ENCODE data around the gene GFY.
"Not testable (repeated sequence)": the region's sequence is repeated elsewhere in the genome, so short reads cannot be mapped to it uniquely, and the experiment has no call there.

GFY gene

GRCh38 chr19:49461130-49461529 lies 35.9 kb downstream of the GFY start:
- H3K27ac ChIP-seq: peak overlapping the region in 2 of 21 experiments; percentile 23 to 47
- H3K4me3 ChIP-seq: not testable (repeated sequence)

GRCh38 chr19:49461656-49462055 lies 36.5 kb downstream of the GFY start:
- Histone ChIP-seq H3K27ac (peak overlapping the region in 1 of 21 experiments; percentile 47), H3K4me3 (no peak overlapping the region)

- H3K4me3 ChIP-seq: no peak overlapping the region
These were observed 37.3 kb downstream of the GFY start for GRCh38 chr19:49462492-49462891.

GRCh38 chr19:49463960-49464740 lies 39.0 kb downstream of the GFY start:
- no peak overlapping the region for H3K4me3 ChIP-seq
- no peak overlapping the region for H3K27ac ChIP-seq

More at GRCh38 chr19:49462492-49462891, 37.3 kb downstream of the GFY start:
- no peak overlapping the region for H3K27ac ChIP-seq

DNA sequence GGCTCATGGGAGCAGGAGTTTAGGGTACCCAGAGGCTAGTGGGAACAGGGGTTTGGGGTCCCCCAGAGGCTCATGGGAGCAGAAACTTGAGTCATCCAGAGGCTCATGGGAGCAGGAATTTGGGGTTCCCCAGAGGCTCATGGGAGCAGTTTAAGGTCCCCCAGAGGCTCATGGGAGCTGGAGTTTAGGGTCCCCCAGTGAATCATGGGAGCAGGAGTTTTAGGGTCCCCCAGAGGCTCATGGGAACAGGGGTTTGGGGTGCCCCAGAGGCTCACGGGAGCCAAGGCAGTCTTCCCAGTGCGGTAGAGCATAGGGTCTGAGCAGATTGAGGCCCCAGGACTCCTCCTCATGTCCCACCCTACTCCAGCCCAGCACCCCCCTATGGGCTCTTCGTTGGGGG lies 40.2 kb downstream of the GFY start:
- H3K27ac ChIP-seq: peak overlapping the region in 5 of 21 experiments; percentile 2 to 58 (median 25)
- no peak overlapping the region for H3K4me3 ChIP-seq

DNA sequence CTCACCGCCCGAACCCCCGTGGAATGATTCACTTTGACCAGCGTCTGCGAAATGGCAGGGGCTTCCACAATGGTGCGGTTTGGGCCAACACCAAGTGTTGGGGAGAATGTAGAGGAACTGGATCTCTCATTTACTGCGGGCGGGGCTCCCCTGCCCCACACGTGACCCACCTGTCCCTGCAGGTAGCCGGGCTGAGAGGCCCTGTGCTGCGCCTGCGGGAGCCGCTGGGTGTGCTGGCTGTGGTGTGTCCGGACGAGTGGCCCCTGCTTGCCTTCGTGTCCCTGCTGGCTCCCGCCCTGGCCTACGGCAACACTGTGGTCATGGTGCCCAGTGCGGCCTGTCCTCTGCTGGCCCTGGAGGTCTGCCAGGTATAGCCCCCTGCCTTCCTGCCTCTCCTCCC lies 43.0 kb downstream of the GFY start:
- Histone ChIP-seq H3K4me3 (peak overlapping the region in 2 of 7 experiments; percentile 1 to 26), H3K27ac (peak overlapping the region in 20 of 21 experiments; percentile 64 to 97 (median 87))

- Histone ChIP-seq H3K4me3 (peak overlapping the region in 2 of 7 experiments; percentile 1 to 26), H3K27ac (peak overlapping the region in 20 of 21 experiments; percentile 64 to 97 (median 87))
These were observed 43.7 kb downstream of the GFY start for GRCh38 chr19:49468746-49469447.

DNA sequence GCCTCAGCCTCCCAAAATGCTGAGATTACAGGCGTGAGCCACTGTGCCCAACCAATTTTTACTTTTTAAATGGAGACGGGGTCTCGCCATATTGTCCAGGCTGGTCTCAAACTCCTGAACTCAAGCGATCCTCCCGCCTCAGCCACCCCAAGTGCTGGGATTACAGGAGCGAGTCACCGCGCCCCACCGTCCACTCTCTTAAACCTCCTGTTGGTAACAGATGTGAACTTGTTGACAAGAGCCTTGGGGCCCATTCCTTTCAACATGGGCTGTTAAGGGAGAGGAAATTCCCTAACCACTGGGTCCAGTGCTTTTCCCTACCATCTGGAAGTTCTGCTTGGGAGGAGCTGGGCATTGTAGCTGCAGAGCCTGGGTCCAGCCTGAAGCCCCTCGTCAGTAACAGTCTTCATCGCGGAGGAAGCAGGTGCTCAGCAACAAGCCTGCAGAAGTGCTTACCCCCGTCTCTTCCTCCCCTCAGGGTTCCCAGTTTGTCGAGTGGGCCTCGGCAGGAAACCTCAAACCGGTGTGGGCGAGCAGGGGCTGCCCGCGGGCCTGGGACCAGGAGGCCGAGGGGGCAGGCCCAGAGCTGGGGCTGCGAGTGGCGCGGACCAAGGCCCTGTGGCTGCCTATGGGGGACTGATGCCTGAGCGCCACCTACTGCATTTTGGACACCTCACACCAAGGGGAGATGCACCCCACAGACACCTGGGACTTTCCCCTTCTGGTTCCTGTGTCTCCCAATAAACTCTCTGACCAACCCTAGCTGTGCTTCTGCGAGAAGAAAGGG lies 44.8 kb downstream of the GFY start:
- no peak overlapping the region for H3K4me3 ChIP-seq
- H3K27ac ChIP-seq: peak overlapping the region in 20 of 21 experiments; percentile 10 to 97 (median 86)

DNA sequence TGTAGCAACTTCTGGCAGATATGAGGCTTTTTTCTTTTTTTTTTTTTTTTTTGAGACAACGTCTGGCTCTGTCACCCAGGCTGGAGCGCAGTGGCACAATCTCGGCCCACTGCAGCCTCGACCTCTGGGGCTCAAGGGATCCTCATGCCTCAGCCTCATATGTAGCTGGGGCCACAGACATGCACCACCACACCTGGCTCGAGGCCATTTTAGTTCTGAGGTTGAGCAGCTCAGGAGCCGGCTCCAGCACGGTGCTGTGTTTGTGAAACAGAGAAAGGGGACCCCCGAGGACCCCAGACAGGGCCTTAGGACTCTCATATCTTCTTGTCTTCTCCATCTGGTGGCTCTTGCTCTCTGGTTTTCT lies 45.4 kb downstream of the GFY start:
- peak overlapping the region in 16 of 21 experiments; percentile 10 to 97 (median 86) for H3K27ac ChIP-seq

DNA sequence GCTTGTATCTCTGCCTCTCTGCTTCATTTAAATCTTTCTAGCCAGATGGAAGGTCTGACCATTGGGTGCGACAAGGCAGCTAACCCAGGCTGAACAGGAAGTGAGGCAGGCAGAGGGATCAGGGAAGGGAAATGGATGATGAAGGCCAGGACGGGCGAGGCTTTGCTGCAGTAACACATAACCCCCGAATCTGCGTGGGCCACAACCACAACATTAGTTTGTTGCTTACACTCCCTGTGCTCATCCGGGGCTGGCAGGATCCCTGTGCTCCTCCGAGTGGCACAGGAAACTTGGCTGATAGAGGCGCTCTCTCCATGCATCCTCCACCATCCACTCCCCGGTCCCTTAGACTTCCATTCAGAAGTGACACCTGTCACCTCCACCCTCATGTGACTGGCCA lies 47.7 kb downstream of the GFY start:
- H3K4me3 ChIP-seq: no peak overlapping the region
- peak overlapping the region in 12 of 21 experiments; percentile 38 to 94 (median 88) for H3K27ac ChIP-seq

More for the DNA sequence above, 45.4 kb downstream of the GFY start:
- no peak overlapping the region for H3K4me3 ChIP-seq

DNA sequence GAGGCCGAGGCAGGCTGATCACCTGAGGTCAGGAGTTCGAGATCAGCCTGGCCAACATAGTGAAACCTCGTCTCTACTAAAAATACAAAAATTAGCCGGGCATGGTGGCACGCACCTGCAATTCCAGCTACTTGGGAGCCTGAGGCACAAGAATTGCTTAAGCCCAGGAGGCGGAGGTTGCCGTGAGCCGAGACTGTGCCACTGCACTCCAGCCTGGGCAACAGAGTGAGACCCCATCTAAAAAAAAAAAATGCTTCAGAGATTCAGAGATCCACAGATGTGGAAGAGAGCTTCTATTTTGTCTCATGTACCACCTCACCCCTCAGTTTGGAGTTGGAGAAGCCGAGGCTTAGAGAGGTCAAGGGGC lies 48.3 kb downstream of the GFY start:
- peak overlapping the region; percentile 42 to 77 (median 52) for H3K4me3 ChIP-seq
- peak overlapping the region in 20 of 21 experiments; percentile 43 to 94 (median 87) for H3K27ac ChIP-seq

DNA sequence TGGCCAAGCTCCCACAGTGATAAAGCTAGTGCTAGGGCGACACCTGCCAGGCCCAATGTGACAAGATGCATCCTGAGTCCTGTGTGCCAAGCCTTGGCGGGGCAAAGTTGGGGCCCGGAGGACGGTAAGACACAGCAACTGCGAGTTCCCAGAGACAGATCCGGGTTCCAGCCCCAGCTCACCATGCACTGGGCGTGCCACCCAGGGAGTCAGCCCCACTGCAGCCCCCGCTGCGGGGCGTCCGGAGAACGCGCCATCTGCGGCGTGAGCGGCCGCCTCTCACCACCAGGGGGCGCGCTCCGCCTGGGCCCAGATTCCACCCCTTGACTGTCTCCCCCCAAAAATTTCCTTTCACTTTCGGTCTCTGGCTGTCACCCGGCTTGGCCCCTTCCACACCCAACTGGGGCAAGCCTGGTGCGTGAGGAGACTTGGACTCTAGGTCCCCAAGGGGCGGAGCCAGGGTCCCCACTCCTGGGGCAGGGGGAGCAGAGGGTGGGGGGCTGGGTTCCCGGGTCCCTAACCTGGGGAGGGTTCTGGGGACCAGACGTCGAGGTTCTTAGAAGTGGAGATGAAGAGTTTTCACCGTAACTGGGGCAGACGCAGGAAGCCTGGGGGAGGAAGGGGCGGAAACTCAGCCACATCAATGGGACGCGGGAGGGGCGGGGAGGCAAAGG lies 48.8 kb downstream of the GFY start, which contains the start of gene FLT3LG:
Gene FLT3LG (plus strand): TSS at position 348 of the 674 bp plus-strand sequence. CDS start 425 bp downstream, outside the sequence.
- Histone ChIP-seq H3K27ac (peak within 1 kb of the TSS; percentile 33 to 94 (median 87)), H3K4me3 (peak within 1 kb of the TSS; percentile 42 to 77 (median 52))

DNA sequence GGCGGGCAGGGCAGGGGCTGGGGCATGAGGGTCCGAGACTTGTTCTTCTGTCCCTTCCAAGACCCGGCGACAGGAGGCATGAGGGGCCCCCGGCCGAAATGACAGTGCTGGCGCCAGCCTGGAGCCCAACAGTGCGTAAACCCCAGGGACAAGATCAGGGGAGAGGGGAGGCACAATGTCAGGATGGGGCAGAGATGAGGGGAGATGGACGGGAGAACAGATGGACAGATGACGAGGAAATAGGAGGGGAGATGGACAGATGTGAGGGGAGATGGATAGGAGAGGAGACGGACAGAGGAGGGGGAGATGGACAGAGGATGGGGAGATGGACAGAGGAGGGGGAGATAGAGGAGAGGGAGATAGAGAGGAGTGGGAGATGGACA lies 49.3 kb downstream of the GFY start:
- peak overlapping the region; percentile 33 to 94 (median 87) for H3K27ac ChIP-seq
- H3K4me3 ChIP-seq: peak overlapping the region; percentile 42 to 77 (median 52)

- H3K27ac ChIP-seq: peak overlapping the region in 17 of 21 experiments; percentile 28 to 94 (median 87)
- H3K4me3 ChIP-seq: peak overlapping the region; percentile 2 to 77 (median 52)
These were observed 50.2 kb downstream of the GFY start for GRCh38 chr19:49475191-49475917.

GRCh38 chr19:49475995-49476880 lies 51.0 kb downstream of the GFY start:
- H3K27ac ChIP-seq: peak overlapping the region in 16 of 21 experiments; percentile 28 to 94 (median 87)
- H3K4me3 ChIP-seq: peak overlapping the region in 3 of 7 experiments; percentile 11 to 77 (median 52)

All from skin epidermis (tissue), 12 donors.